GM23338 (cell line): Measurements from ENCODE around the gene AMBRA1. TPM values are rescaled to one million over a fixed set of nuclear protein-coding genes. Genes with fewer than 3 reads are reported as not detected.

Source experiments
- ATAC-seq: fragments of 200-7000 bp; cut with Tn5 transposase; 3 replicates; pipeline ENCODE4 v1.9.1; 2020
- DNase-seq: peaks from one replicate; pipeline ENCODE4 v3.0.0-alpha.2; 2015; ENCODE audit warnings: low spot score
- H2AFZ ChIP-seq: fragments of 200-600 bp; sonication (generic); 2 replicates; pipeline ENCODE4 v1.8.0; 2016; ENCODE audit warnings: antibody characterized with exemption, mild to moderate bottlenecking, moderate library complexity
- H3F3A ChIP-seq: fragments of 200-600 bp; sonication (generic); replicated peaks from 2 replicates; pipeline ENCODE4 v1.8.0; 2017; ENCODE audit warnings: antibody characterized with exemption, mixed run types, low read depth
- H3K27ac ChIP-seq: fragments of 200-600 bp; sonication (generic); 2 replicates; pipeline ENCODE4 v1.6.1; 2016; ENCODE audit warnings: low read depth
- H3K27me3 ChIP-seq: fragments of 200-600 bp; sonication (generic); 2 replicates; pipeline ENCODE4 v1.8.0; 2016; ENCODE audit warnings: mild to moderate bottlenecking, mixed run types, moderate library complexity; ENCODE audit not compliant: insufficient read depth
- H3K36me3 ChIP-seq: fragments of 200-600 bp; sonication (generic); 2 replicates; pipeline ENCODE4 v1.8.0; 2016; ENCODE audit warnings: mild to moderate bottlenecking; ENCODE audit not compliant: insufficient read depth
- H3K4me1 ChIP-seq: fragments of 200-600 bp; sonication (generic); 2 replicates; pipeline ENCODE4 v1.8.0; 2016; ENCODE audit warnings: mild to moderate bottlenecking, moderate library complexity; ENCODE audit not compliant: insufficient read depth
- H3K4me2 ChIP-seq: fragments of 200-600 bp; sonication (generic); 2 replicates; pipeline ENCODE4 v1.7.1; 2017; ENCODE audit warnings: mixed run types
- H3K4me3 ChIP-seq: fragments of 200-600 bp; sonication (generic); 2 replicates; pipeline ENCODE4 v1.6.1; 2016; ENCODE audit warnings: mixed run types
- H3K79me2 ChIP-seq: fragments of 200-600 bp; sonication (generic); replicated peaks from 2 replicates; pipeline ENCODE4 v1.8.0; 2017; ENCODE audit warnings: mild to moderate bottlenecking; ENCODE audit not compliant: insufficient read depth
- H3K9me2 ChIP-seq: fragments of 200-600 bp; sonication (generic); 2 replicates; pipeline ENCODE4 v1.8.0; 2017; ENCODE audit not compliant: insufficient read depth
- H4K20me1 ChIP-seq: fragments of 200-600 bp; sonication (generic); replicated peaks from 2 replicates; pipeline ENCODE4 v1.8.0; 2017; ENCODE audit warnings: mild to moderate bottlenecking; ENCODE audit not compliant: insufficient read depth
- H3K27ac Mint-ChIP-seq: 2 replicates; pipeline ENCODE4 v1.8.0; 2020; ENCODE audit warnings: inconsistent platforms, mild to moderate bottlenecking, moderate library complexity, mixed read lengths
- H3K27me3 Mint-ChIP-seq: 3 replicates; pipeline ENCODE4 v1.8.0; 2022; ENCODE audit warnings: low read depth, mild to moderate bottlenecking, moderate library complexity, mixed read lengths, inconsistent platforms; ENCODE audit not compliant: insufficient read depth, poor library complexity
- H3K36me3 Mint-ChIP-seq: 3 replicates; pipeline ENCODE4 v1.8.0; 2021; ENCODE audit warnings: low read depth, mild to moderate bottlenecking, inconsistent platforms, moderate library complexity, mixed read lengths
- H3K4me1 Mint-ChIP-seq: 3 replicates; pipeline ENCODE4 v1.8.0; 2020; ENCODE audit warnings: mild to moderate bottlenecking, inconsistent platforms, mixed read lengths
- H3K4me3 Mint-ChIP-seq: 3 replicates; pipeline ENCODE4 v1.8.0; 2021; ENCODE audit warnings: moderate library complexity, mild to moderate bottlenecking, inconsistent platforms, mixed read lengths
- H3K9me3 Mint-ChIP-seq: 3 replicates; pipeline ENCODE4 v1.8.0; 2020; ENCODE audit warnings: moderate library complexity, mild to moderate bottlenecking, inconsistent platforms, mixed read lengths
- CREB1 ChIP-seq: fragments of 250-450 bp; sonication (Bioruptor Pico); IDR thresholded peaks from 2 replicates; pipeline ENCODE4 v1.5.0; 2020; ENCODE audit warnings: low read depth, mild to moderate bottlenecking, moderate library complexity
- CTCF ChIP-seq, 2 experiments: fragments of 200-600 bp in 1 of 2; sonication (generic) in 1 of 2; conservative IDR thresholded peaks; 2 replicates each; pipeline versions ENCODE4 v1.5.1 to v1.6.1; 2016 to 2017; ENCODE audit warnings: antibody characterized with exemption in 2 of 2, low read depth in 2 of 2, mild to moderate bottlenecking in 2 of 2, moderate library complexity in 1 of 2
- ETS1 ChIP-seq: IDR thresholded peaks from 2 replicates; pipeline ENCODE4 v1.6.1; 2016; ENCODE audit warnings: antibody characterized with exemption
- EZH2 ChIP-seq: fragments of 200-600 bp; sonication (generic); IDR thresholded peaks from one replicate; pipeline ENCODE4 v1.8.0; 2017; ENCODE audit warnings: antibody characterized with exemption, mild to moderate bottlenecking, low read depth; ENCODE audit not compliant: unreplicated experiment
- EZH2phosphoT487 ChIP-seq: fragments of 200-600 bp; sonication (generic); IDR thresholded peaks from one replicate; pipeline ENCODE4 v1.8.1; 2018; ENCODE audit warnings: antibody characterized with exemption; ENCODE audit not compliant: unreplicated experiment
- JUNB ChIP-seq: IDR thresholded peaks from one replicate; pipeline ENCODE4 v1.6.1; 2016; ENCODE audit warnings: antibody characterized with exemption; ENCODE audit not compliant: unreplicated experiment
- NANOG ChIP-seq: IDR thresholded peaks from 2 replicates; pipeline ENCODE4 v1.6.1; 2016; ENCODE audit warnings: antibody characterized with exemption, borderline replicate concordance
- POLR2AphosphoS5 ChIP-seq: IDR thresholded peaks from 2 replicates; pipeline ENCODE4 v1.6.1; 2016; ENCODE audit warnings: antibody characterized with exemption, low read depth
- REST ChIP-seq: IDR thresholded peaks from one replicate; pipeline ENCODE4 v1.6.1; 2018; ENCODE audit warnings: antibody characterized with exemption; ENCODE audit not compliant: unreplicated experiment
- STAT1 ChIP-seq: IDR thresholded peaks from one replicate; pipeline ENCODE4 v1.6.1; 2016; ENCODE audit warnings: antibody characterized with exemption; ENCODE audit not compliant: unreplicated experiment
- ZNF114 ChIP-seq: fragments of 250-450 bp; sonication (Bioruptor Pico); IDR thresholded peaks from 2 replicates; pipeline ENCODE4 v1.5.0; 2020; ENCODE audit warnings: mild to moderate bottlenecking, moderate library complexity
- ZNF331 ChIP-seq: fragments of 250-450 bp; sonication (Bioruptor Pico); IDR thresholded peaks from 2 replicates; pipeline ENCODE4 v1.5.0; 2020; ENCODE audit warnings: low read depth, mild to moderate bottlenecking, moderate library complexity
- ZNF462 ChIP-seq: fragments of 250-450 bp; sonication (Bioruptor Pico); IDR thresholded peaks from 2 replicates; pipeline ENCODE4 v1.5.0; 2020; ENCODE audit warnings: mild to moderate bottlenecking, moderate library complexity
- polyA plus RNA-seq: library from polyadenylated mRNA; unstranded; fragments of >200 nt; fragmentation: Nextera tagmentation; extraction: Ambion mirVana; gene quantifications from 2 replicates; pipeline ENCODE4 v1.2.1, GENCODE V29; 2016
- total RNA-seq: library from RNA; depleted of rRNA; stranded (reverse); fragments of >200 nt; shearing (Covaris generic); gene quantifications from 2 replicates; pipeline ENCODE4 v1.2.3, GENCODE V29; 2014

AMBRA1 gene
- total and polyA plus RNA-seq, 2 experiments from 2014 or later: 8.3 to 34.8 TPM

- H3K4me2 ChIP-seq: no peak overlapping the region
- no peak for ATAC-seq
- H2AFZ ChIP-seq: no peak overlapping the region
- H3K4me1 ChIP-seq: peaks cover 4% of the 10 kb centered on the region
- no peak for TF ChIP-seq POLR2AphosphoS5
- TF ChIP-seq EZH2phosphoT487: no peak
- no peak for TF ChIP-seq JUNB
- no peak for TF ChIP-seq STAT1
- no peak for TF ChIP-seq NANOG
- TF ChIP-seq ZNF462 (CRISPR knock-in tag): no peak
- no peak for TF ChIP-seq EZH2
- TF ChIP-seq ZNF114 (CRISPR knock-in tag): no peak
- no peak for TF ChIP-seq CREB1 (CRISPR knock-in tag)
- TF ChIP-seq REST: no peak
- no peak for TF ChIP-seq ZNF331
- TF ChIP-seq ETS1: no peak
- no peak for TF ChIP-seq CTCF (conservative IDR thresholded peaks at IDR 0.05; ENCODE audit: low read depth in 2 of 2)
- no peaks in the 10 kb centered on the region for H3K27me3 ChIP-seq
- no peak overlapping the region for H3K27ac ChIP-seq
- H3F3A ChIP-seq: peaks cover 12% of the 10 kb centered on the region; the same call in 1 of the 2 replicates
- H4K20me1 ChIP-seq: peaks cover 5% of the 10 kb centered on the region
- H3K4me1 Mint-ChIP-seq: peaks cover 10% of the 10 kb centered on the region; the same call in 2 of the 3 replicates
- H3K9me2 ChIP-seq: no peaks in the 10 kb centered on the region
- no peak overlapping the region for H3K4me3 ChIP-seq
- peaks cover 10% of the 10 kb centered on the region for H3K79me2 ChIP-seq
- no peak overlapping the region for H3K27ac Mint-ChIP-seq
- no peaks in the 10 kb centered on the region for H3K36me3 Mint-ChIP-seq
- peaks cover 7% of the 10 kb centered on the region for H3K27me3 Mint-ChIP-seq
- H3K9me3 Mint-ChIP-seq: no peaks in the 10 kb centered on the region
- H3K36me3 ChIP-seq: no peaks in the 10 kb centered on the region
- no peak for DNase-seq
- H3K4me3 Mint-ChIP-seq: no peak overlapping the region
These were observed 3.9 kb upstream of the AMBRA1 start for GRCh38 chr11:46597609-46598219.
